HEK293 (cell line): ENCODE measurements around the gene KRTAP10-7.

Experiments used
- CTCF ChIA-PET: fragments of 350-600 bp; formaldehyde crosslinking; extraction: SDS; loops from one replicate; lab custom pipeline; 2021; ENCODE audit warnings: antibody characterized with exemption; lab: Yijun Ruan, JAX
- POLR2A ChIA-PET: fragments of 300-600 bp; formaldehyde crosslinking; extraction: SDS; loops from one replicate; lab custom pipeline; 2020; ENCODE audit warnings: antibody characterized with exemption, inconsistent platforms; lab: Yijun Ruan, JAX
- H3K27ac ChIP-seq: fragments of 200-500 bp; sonication (Bioruptor generic); 2 replicates; pipeline ENCODE4 v1.5.1; 2014; ENCODE audit warnings: low read depth, low read length, control low read depth, inconsistent platforms; ENCODE audit errors: extremely low read depth
- H3K36me3 ChIP-seq, 2 experiments: fragments of 200-500 bp in 1 of 2; sonication (Bioruptor generic) in 1 of 2; 1 replicate in 1 of 2; 2 replicates in 1 of 2; pipeline ENCODE4 v1.5.1; 2014 to 2017; ENCODE audit warnings: inconsistent platforms in 2 of 2, low read length in 2 of 2; ENCODE audit not compliant: control insufficient read depth in 2 of 2, insufficient read depth in 1 of 2
- H3K4me1 ChIP-seq: fragments of 200-500 bp; sonication (Bioruptor generic); 2 replicates; pipeline ENCODE4 v1.5.1; 2014; ENCODE audit warnings: mild to moderate bottlenecking, low read length, inconsistent platforms; ENCODE audit not compliant: control insufficient read depth, insufficient read depth
- H3K4me3 ChIP-seq: 2 replicates; pipeline ENCODE4 v1.5.1; 2011; ENCODE audit warnings: low read depth, mild to moderate bottlenecking, control low read depth, low read length, moderate library complexity
- H3K9me3 ChIP-seq: fragments of 200-500 bp; sonication (Bioruptor generic); 2 replicates; pipeline ENCODE4 v1.5.1; 2014; ENCODE audit warnings: low read depth, low read length, inconsistent platforms; ENCODE audit not compliant: control insufficient read depth, insufficient read depth
- EGR2 ChIP-seq: fragments of 450-650 bp; formaldehyde crosslinking; IDR thresholded peaks from 2 replicates; pipeline ENCODE4 v1.5.1; 2016; ENCODE audit warnings: low read depth, missing biosample characterization, missing genetic modification characterization
- GLI4 ChIP-seq: fragments of 450-650 bp; formaldehyde crosslinking; IDR thresholded peaks from 2 replicates; pipeline ENCODE4 v1.5.1; 2016; ENCODE audit warnings: missing biosample characterization, missing genetic modification characterization
- OVOL3 ChIP-seq: fragments of 450-650 bp; formaldehyde crosslinking; IDR thresholded peaks from 2 replicates; pipeline ENCODE4 v1.5.1; 2016; ENCODE audit warnings: missing biosample characterization, missing genetic modification characterization
- SCRT2 ChIP-seq: fragments of 450-650 bp; formaldehyde crosslinking; IDR thresholded peaks from 2 replicates; pipeline ENCODE4 v1.5.1; 2016; ENCODE audit warnings: missing biosample characterization, missing genetic modification characterization
- SETDB1 ChIP-seq: IDR thresholded peaks from one replicate; pipeline ENCODE4 v1.6.1; 2017; ENCODE audit warnings: mild to moderate bottlenecking, low read length, moderate library complexity, mixed read lengths; ENCODE audit not compliant: insufficient read length
- TRIM28 ChIP-seq: IDR thresholded peaks from 2 replicates; pipeline ENCODE4 v1.6.1; 2011; ENCODE audit warnings: low read length, control low read depth, borderline replicate concordance
- YY1 ChIP-seq: fragments of 450-650 bp; formaldehyde crosslinking; IDR thresholded peaks from 2 replicates; pipeline ENCODE4 v1.5.1; 2018; ENCODE audit warnings: missing biosample characterization, missing genetic modification characterization
- ZEB2 ChIP-seq: fragments of 450-650 bp; formaldehyde crosslinking; IDR thresholded peaks from 2 replicates; pipeline ENCODE4 v1.5.1; 2016; ENCODE audit warnings: missing biosample characterization, missing genetic modification characterization
- ZNF169 ChIP-seq: fragments of 450-650 bp; formaldehyde crosslinking; IDR thresholded peaks from 2 replicates; pipeline ENCODE4 v1.5.1; 2016; ENCODE audit warnings: missing biosample characterization, missing genetic modification characterization
- ZNF266 ChIP-seq: fragments of 450-650 bp; formaldehyde crosslinking; IDR thresholded peaks from 2 replicates; pipeline ENCODE4 v1.5.1; 2016; ENCODE audit warnings: missing biosample characterization, missing genetic modification characterization, low read depth
- ZNF324 ChIP-seq: fragments of 450-650 bp; formaldehyde crosslinking; IDR thresholded peaks from 2 replicates; pipeline ENCODE4 v1.5.1; 2016; ENCODE audit warnings: missing biosample characterization, missing genetic modification characterization
- ZNF335 ChIP-seq: fragments of 450-650 bp; formaldehyde crosslinking; conservative IDR thresholded peaks from 2 replicates; pipeline ENCODE4 v1.5.1; 2016; ENCODE audit warnings: missing biosample characterization, missing genetic modification characterization
- ZNF354C ChIP-seq: fragments of 450-650 bp; formaldehyde crosslinking; IDR thresholded peaks from 2 replicates; pipeline ENCODE4 v1.5.1; 2016; ENCODE audit warnings: missing biosample characterization, missing genetic modification characterization, low read depth, borderline replicate concordance
- ZNF366 ChIP-seq: fragments of 450-650 bp; formaldehyde crosslinking; conservative IDR thresholded peaks from 2 replicates; pipeline ENCODE4 v1.5.1; 2016; ENCODE audit warnings: missing biosample characterization, missing genetic modification characterization
- ZNF37A ChIP-seq: fragments of 450-650 bp; IDR thresholded peaks from 2 replicates; pipeline ENCODE4 v1.5.1; 2018; ENCODE audit warnings: missing biosample characterization, missing genetic modification characterization
- ZNF426 ChIP-seq: fragments of 450-650 bp; formaldehyde crosslinking; IDR thresholded peaks from 2 replicates; pipeline ENCODE4 v1.5.1; 2017; ENCODE audit warnings: missing biosample characterization, missing genetic modification characterization, mild to moderate bottlenecking, inconsistent platforms, moderate library complexity
- ZNF544 ChIP-seq: fragments of 450-650 bp; formaldehyde crosslinking; IDR thresholded peaks from 2 replicates; pipeline ENCODE4 v1.5.0; 2017; ENCODE audit warnings: missing biosample characterization, missing genetic modification characterization
- ZNF555 ChIP-seq: fragments of 450-650 bp; formaldehyde crosslinking; conservative IDR thresholded peaks from 2 replicates; pipeline ENCODE4 v1.5.1; 2017; ENCODE audit warnings: missing biosample characterization, mild to moderate bottlenecking, missing genetic modification characterization, inconsistent platforms
- ZNF621 ChIP-seq: fragments of 450-650 bp; formaldehyde crosslinking; IDR thresholded peaks from 2 replicates; pipeline ENCODE4 v1.5.1; 2017; ENCODE audit warnings: missing biosample characterization, missing genetic modification characterization
- ZNF670 ChIP-seq: fragments of 450-650 bp; formaldehyde crosslinking; IDR thresholded peaks from 2 replicates; pipeline ENCODE4 v1.5.1; 2016; ENCODE audit warnings: missing biosample characterization, missing genetic modification characterization, low read depth
- ZNF701 ChIP-seq: fragments of 450-650 bp; formaldehyde crosslinking; IDR thresholded peaks from 2 replicates; pipeline ENCODE4 v1.5.1; 2016; ENCODE audit warnings: missing biosample characterization, missing genetic modification characterization
- ZNF768 ChIP-seq: fragments of 450-650 bp; formaldehyde crosslinking; IDR thresholded peaks from 2 replicates; pipeline ENCODE4 v1.5.1; 2018; ENCODE audit warnings: missing biosample characterization, mild to moderate bottlenecking, missing genetic modification characterization
- ZXDB ChIP-seq: fragments of 450-650 bp; formaldehyde crosslinking; IDR thresholded peaks from 2 replicates; pipeline ENCODE4 v1.5.1; 2016; ENCODE audit warnings: missing biosample characterization, missing genetic modification characterization
- TF ChIP-seq, protein P1 (sequence below): fragments of 450-650 bp; formaldehyde crosslinking; IDR thresholded peaks from 2 replicates; pipeline ENCODE4 v1.5.1; 2016; ENCODE audit warnings: missing biosample characterization, missing genetic modification characterization
- TF ChIP-seq, protein P2 (sequence below): fragments of 450-650 bp; formaldehyde crosslinking; IDR thresholded peaks from 2 replicates; pipeline ENCODE4 v1.5.1; 2016; ENCODE audit warnings: missing biosample characterization, missing genetic modification characterization

The KRTAP10-7 gene

DNA sequence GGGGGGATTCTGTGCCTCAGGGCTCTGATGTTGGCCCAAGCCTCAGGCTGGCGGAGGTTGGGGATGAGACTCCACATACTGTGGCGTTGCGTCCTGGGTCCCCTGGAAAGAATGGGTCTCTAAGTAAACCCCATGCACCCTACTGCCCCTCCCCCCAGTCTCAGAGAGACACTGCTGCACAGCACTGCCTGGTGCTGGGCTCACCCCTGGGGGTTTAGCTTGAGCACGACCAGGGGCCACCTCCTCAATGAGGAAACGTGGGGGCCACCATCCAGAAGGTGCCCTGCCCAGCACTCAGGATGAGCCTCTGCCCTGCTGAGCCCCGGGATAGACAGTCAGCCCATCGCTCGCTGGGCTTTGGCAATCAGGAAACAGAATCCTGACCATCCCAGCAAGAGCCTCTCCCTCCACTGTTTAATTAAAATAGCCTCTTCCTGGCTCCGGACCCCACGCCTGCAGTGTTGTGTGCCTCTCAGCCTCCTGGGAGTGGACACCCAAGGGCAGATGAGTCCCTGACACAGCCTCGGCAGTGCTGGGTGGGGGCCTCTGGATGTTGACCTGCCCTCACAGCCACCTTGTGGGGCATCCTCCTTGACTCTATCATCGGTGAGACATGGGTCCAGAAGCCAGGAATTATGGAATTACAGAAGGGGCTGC, 30.4 kb upstream of the KRTAP10-7 start (continued):
- TF ChIP-seq, protein P1, sequence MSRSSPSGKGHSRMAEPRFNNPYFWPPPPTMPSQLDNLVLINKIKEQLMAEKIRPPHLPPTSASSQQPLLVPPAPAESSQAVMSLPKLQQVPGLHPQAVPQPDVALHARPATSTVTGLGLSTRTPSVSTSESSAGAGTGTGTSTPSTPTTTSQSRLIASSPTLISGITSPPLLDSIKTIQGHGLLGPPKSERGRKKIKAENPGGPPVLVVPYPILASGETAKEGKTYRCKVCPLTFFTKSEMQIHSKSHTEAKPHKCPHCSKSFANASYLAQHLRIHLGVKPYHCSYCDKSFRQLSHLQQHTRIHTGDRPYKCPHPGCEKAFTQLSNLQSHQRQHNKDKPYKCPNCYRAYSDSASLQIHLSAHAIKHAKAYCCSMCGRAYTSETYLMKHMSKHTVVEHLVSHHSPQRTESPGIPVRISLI (tag by site-specific recombination), result no peak
- TF ChIP-seq ZNF621, result no peak

DNA sequence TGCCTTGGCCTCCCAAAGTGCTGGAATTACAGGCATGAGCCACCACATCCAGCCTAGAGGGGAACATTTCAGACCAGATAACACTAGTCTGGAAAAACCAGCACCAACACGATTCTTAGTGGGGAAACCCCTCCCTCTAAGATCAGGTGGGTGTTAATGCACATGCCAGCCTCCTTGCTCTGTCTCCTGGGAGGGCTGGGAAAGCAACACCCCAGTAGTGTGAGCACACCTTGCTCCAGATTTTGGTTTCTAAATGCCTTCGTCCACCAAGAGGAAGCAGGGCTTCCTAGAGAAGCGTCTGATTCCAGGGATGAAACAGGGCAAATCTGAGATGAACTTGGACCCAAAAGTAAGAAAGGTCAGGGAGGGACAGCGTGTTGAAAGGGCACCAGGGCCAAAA, 29.1 kb upstream of the KRTAP10-7 start:
- peak; percentile 53; the same call in 1 of the 2 replicates for TF ChIP-seq TRIM28
- no peak for TF ChIP-seq ZNF701
- TF ChIP-seq SETDB1, result peak; percentile 83
- ChIA-PET POLR2A (no interaction called here), CTCF (no interaction called here)

DNA sequence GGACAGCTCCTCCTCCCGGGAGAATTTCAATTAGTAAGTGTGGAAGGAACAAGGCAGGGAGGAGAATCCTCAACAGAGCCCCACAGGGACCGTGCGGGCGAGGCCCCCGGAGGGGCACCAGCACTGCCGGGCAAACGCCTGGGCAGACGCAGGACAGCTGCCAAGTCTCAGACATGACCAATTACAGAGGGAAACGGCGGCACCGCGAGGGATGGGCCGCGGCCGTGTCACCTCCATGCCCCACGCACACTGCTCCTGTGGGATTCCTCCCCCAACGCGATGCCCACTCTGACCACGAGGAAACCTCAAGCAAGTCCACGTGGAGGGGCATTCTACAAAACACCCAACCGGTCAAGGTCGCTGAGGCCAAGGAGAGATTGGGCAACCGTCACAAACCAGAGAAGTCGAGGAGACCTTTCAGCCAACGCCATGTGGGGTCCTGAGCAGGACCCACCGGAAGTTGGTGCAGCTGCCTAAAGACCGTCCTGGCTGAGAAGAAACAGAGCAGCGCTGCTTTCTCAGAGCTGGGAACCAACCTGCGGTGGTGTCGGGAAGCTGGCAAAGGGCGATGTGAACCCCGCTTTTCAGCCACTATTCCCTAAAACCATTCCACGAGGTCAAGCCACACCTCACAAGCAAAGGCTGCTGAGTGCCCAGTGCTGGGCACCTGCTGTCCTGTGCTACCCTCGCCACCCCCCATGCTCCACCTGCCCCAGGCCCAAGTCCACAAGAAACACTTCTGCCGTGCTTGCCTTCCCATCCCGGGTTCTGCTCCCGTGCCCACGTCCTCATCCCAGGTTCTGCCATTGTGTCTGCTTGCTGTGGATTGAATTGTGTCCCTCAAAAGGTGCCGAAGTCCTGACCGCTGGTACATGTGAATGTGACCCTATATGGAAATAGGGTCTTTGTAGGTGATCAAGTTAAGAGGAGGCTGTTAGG, 28.3 kb upstream of the KRTAP10-7 start:
- POLR2A ChIA-PET, result interaction anchor here (0.6 kb wide), 2 partner anchors 9 to 147 kb away, joined by 3 to 4 read pairs; no protein-coding TSS in a partner anchor
- no peak for TF ChIP-seq ZNF426 (tag by site-specific recombination)
- TF ChIP-seq GLI4 (tag by site-specific recombination), result no peak
- no peak for TF ChIP-seq SCRT2 (tag by site-specific recombination)
- no peak for TF ChIP-seq ZNF544 (tag by site-specific recombination)
- TF ChIP-seq ZNF169 (tag by site-specific recombination), result no peak
- TF ChIP-seq ZNF670 (tag by site-specific recombination), result no peak
- TF ChIP-seq YY1, result no peak
- TF ChIP-seq ZNF366, result no peak
- TF ChIP-seq ZNF324 (tag by site-specific recombination), result no peak
- TF ChIP-seq ZNF768 (tag by site-specific recombination), result no peak
- TF ChIP-seq EGR2 (tag by site-specific recombination), result no peak
- no peak for TF ChIP-seq ZEB2 (tag by site-specific recombination)
- no peak for TF ChIP-seq TRIM28
- no peak for TF ChIP-seq ZNF335
- no peak for TF ChIP-seq ZNF354C
- Histone ChIP-seq H3K27ac (no peak overlapping the region), H3K4me1 (no peaks in the 10 kb centered on the region), H3K9me3 (no peaks in the 10 kb centered on the region), H3K36me3 (no peaks in the 10 kb centered on the region), H3K4me3 (no peak overlapping the region)
- CTCF ChIA-PET, result no interaction called here

More for the DNA sequence above, 29.1 kb upstream of the KRTAP10-7 start:
- no peak overlapping the region for H3K27ac ChIP-seq
- H3K4me1 ChIP-seq, result no peaks in the 10 kb centered on the region
- no peaks in the 10 kb centered on the region for H3K9me3 ChIP-seq
- no peak overlapping the region for H3K4me3 ChIP-seq
- no peaks in the 10 kb centered on the region for H3K36me3 ChIP-seq

DNA sequence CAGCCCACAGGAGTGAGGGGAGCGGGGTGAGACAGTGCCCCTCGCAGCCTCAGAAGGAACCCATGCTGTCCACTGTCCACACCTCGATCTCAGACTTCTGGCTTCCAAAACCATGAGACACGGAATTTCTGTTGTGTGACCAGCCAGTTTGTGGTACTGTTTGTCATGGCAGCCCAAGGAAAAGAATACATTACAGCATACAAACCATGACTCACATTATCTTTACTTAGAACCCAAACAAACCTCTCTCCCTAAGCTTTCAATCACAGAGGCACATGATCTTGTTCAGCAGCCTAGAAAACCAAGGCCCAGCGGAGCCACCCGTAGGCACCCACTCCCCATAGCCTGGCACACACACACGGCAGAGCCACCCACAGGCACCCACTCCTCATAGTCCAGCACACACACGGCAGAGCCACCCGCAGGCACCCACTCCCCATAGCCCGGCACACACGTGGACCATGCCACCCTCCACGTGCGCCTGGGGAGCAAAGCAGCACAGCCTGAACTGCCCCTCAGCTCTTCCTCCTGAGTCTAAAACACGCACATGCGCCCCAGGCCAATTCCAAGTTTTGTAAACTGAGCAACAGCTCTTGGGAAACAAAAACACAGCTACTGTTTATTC, 27.3 kb upstream of the KRTAP10-7 start:
- no peak overlapping the region for H3K27ac ChIP-seq
- H3K9me3 ChIP-seq, result no peaks in the 10 kb centered on the region
- no peaks in the 10 kb centered on the region for H3K4me1 ChIP-seq
- ChIA-PET CTCF (interaction anchor here (0.7 kb wide), 1 partner anchor 440 kb away, joined by 4 read pairs; no protein-coding TSS in a partner anchor), POLR2A (interaction anchor here (0.6 kb wide), 2 partner anchors 8 to 146 kb away, joined by 3 to 4 read pairs; no protein-coding TSS in a partner anchor)
- H3K4me3 ChIP-seq, result no peak overlapping the region
- TF ChIP-seq OVOL3 (tag by site-specific recombination) (no peak), ZNF426 (tag by site-specific recombination) (no peak), ZXDB (tag by site-specific recombination) (no peak), ZNF266 (tag by site-specific recombination) (no peak), ZNF37A (tag by site-specific recombination) (no peak), ZNF555 (tag by site-specific recombination) (no peak)
- TF ChIP-seq, protein P2, sequence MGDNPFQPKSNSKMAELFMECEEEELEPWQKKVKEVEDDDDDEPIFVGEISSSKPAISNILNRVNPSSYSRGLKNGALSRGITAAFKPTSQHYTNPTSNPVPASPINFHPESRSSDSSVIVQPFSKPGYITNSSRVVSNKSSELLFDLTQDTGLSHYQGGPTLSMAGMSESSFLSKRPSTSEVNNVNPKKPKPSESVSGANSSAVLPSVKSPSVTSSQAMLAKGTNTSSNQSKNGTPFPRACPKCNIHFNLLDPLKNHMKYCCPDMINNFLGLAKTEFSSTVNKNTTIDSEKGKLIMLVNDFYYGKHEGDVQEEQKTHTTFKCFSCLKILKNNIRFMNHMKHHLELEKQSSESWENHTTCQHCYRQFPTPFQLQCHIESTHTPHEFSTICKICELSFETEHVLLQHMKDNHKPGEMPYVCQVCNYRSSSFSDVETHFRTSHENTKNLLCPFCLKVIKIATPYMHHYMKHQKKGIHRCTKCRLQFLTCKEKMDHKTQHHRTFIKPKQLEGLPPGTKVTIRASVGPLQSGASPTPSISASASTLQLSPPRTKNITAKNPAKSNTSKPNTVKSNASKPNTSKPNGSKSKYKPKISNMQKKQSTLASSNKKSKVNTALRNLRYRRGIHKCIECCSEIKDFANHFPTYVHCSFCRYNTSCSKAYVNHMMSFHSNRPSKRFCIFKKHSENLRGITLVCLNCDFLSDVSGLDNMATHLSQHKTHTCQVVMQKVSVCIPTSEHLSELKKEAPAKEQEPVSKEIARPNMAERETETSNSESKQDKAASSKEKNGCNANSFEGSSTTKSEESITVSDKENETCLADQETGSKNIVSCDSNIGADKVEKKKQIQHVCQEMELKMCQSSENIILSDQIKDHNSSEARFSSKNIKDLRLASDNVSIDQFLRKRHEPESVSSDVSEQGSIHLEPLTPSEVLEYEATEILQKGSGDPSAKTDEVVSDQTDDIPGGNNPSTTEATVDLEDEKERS, result no peak
- H3K36me3 ChIP-seq, result no peaks in the 10 kb centered on the region
